Fibroblast of skin of left quadriceps (primary cell): ENCODE measurements around the gene MEIOSIN.
"Not testable (repeated sequence)": the region's sequence is repeated elsewhere in the genome, so short reads cannot be mapped to it uniquely, and the experiment has no call there.

Experiments used
- DNase-seq, 2 experiments: peaks; one replicate each; pipeline ENCODE4 v3.0.0-alpha.2; 2013; ENCODE audit warnings: low read depth in 2 of 2

The MEIOSIN gene

DNA sequence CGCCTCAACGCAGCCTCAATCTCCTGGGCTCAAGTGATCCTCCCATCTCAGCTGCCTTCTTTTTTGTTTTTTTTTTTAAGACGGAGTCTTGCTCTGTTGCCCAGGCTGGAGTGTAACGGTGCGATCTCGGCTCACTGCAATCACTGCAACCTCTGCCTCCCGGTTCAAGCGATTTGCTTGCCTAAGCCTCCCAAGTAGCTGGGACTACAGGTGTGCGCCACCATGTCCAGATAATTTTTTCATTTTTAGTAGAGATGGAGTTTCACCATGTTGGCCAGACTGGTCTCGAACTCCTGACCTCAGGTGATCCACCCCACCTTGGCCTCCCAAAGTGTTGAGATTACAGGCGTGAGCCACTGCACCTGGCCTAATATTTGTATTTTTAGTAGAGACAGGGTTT is 13.2 kb upstream of the MEIOSIN start:
- DNase-seq, result not testable (repeated sequence)

- DNase-seq, result not testable (repeated sequence)
These were observed 4.6 kb upstream of the MEIOSIN start for GRCh38 chr19:45728683-45729082.

GRCh38 chr19:45729800-45730290 is 3.4 kb upstream of the MEIOSIN start:
- DNase-seq, result no peak

DNA sequence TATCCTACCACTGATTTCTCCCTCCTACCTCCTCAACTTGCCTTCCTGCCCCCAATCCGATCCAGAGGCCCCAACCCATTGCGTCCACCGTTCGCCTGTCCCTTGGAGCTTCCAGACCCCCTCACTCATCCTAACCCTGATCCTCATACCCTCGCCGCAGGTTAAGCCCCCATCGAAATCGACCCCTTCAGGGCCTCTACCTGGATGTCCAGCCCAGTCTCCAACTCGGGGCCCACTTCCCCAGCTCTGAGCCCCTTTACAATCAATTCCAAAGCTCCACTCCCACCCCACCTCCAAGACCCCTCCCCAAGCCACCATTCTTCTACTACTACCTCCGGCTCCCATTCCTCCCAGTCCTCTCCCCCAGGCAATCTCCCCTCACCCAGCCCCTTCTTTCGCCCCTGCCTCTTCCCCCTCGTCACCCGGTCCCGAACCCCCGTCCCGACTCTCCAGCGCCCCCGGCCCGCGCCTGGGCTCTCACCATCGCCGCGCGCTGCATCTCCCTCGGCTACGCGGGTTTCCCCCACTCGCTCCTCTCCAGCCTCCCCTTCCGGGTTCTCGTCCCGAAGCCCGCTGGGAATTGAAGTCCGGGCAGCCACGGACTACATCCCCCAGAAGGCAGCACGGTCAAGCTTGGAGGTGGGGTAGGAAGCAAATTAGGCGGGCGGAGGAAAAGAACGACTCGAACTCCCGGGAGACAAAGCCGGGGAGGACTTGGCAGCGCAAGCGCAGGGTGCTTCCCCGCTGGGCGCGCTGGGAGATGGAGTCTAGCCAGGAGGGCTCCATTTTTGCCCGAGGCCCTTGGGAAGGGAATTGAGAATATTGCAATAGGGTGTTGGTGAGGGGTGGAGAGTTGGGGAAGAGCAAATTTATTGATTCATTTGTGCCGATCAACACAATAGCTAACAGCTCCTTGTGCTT is 2.6 kb upstream of the MEIOSIN start, which contains the start of gene FBXO46:
Gene FBXO46, minus strand, starts transcription at position 529 of the 921 bp plus-strand sequence. CDS start 17,401 bp downstream, outside the sequence.
- DNase-seq, result peak; percentile 98

DNA sequence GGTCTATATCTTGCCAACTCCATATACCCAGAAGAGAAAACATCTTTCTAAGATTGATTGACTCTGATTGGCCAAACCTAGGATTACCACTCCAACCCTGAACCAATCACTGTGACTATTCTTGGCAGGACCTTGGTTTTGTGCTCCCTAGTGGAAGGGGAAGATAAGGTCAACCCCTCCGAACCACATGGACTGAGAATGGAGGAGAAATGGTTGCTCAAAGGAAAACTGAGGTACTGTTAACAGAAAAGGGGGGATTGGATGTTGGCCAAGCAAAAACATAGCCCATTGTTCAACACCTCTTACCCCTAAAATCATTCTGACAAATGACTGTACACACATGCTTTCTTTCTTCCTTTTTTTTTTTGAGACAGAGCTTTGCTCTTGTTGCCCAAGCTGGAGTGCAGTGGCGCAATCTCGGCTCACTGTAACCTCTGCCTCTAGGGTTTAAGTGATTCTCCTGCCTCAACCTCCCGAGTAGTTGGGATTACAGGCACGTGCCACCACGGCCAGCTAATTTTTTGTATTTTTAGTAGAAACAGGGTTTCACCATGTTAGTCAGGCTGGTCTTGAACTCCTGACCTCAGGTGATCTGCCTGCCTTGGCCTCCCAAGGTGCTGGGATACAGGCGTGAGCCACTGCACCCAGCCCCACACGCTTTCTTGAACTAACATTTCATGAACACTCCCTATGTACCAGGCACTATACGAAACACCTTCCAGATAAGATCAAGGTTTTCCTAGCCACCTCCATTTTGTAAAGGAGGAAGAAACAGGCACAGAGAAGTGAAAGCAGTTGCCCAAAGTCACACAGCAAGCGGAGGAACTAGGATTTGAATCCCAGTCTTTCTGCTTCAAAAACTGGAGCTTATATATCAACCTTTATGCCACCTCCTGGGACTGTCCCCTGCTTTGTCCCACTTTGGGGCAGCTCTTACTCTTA is 6.5 kb downstream of the MEIOSIN start:
- no peak for DNase-seq

DNA sequence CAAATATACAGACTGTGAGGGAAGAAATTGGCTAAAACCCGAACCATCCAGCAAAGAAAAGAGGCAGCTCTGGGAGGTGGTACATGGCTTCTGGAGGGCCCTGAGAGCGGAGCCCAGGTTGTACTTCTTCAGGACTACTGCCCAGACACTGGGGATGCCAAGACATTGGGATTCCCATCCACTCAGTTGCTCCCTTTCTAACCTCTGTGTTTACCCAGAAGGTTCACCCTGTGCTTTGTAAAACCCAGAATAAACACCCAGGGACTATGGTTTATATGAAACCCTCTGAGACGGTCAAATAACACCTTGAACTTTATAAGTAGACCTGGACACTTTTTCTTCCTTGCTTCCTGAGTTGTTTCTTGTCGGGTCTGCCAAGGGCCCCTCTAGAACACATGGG is 9.7 kb downstream of the MEIOSIN start:
- DNase-seq, result no peak

DNA sequence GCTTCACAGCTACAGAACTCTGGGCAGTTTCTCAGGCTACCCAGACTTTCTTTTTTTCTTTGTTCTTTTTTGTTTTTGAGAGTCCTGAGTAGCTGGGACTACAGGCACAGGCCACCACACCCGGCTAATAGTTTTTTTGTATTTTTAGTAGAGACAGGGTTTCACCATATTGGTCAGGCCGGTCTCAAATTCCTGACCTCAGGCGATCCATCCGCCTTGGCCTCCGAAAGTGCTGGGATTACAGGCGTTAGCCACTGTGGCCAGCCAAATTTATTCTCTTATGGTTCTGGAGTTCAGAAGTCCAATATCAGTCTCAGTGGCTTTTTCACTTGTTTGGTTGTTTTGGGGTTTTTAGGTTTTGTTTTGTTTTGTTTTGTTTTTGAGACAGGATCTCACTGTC is 12.4 kb downstream of the MEIOSIN start:
- DNase-seq, result no peak

DNA sequence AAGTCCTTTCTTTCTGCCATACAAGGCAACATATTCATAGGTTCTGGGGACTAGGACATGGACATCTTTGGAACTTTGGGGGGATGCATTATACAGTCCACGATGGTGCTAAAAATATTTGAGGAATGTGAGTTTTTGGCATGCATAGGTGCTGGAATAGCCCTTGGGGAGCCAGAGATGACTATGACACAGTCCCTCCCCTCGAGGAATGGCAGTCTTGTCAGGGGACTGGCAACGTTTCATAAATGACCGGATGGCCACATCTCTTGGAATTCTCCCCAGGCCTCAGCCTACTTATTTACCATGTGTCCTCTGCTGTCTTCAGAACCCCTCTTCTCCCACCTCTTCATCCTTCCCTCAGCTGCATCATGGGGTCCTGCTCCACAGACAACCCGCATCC is 13.6 kb downstream of the MEIOSIN start:
- DNase-seq, result no peak

- DNase-seq, result no peak
These were observed 14.3 kb downstream of the MEIOSIN start for GRCh38 chr19:45747513-45747912.

DNA sequence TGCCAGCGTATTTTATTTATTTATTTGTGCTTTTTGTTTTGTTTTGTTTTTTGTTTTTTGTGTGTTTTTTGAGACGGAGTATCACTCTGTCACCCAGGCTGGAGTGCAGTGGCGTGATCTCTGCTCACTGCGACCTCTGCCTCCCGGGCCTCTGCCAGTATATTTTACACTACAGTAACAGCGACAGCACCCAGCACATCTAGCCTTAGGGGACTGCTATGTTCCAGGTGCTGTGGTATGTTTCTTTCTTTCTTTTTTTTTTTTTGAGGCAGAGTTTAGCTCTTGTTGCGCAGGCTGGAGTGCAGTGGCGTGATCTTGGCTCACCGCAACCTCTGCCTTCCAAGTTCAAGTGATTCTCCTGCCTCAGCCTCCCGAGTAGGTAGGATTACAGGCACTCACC is 18.2 kb downstream of the MEIOSIN start:
- not testable (repeated sequence) for DNase-seq

DNA sequence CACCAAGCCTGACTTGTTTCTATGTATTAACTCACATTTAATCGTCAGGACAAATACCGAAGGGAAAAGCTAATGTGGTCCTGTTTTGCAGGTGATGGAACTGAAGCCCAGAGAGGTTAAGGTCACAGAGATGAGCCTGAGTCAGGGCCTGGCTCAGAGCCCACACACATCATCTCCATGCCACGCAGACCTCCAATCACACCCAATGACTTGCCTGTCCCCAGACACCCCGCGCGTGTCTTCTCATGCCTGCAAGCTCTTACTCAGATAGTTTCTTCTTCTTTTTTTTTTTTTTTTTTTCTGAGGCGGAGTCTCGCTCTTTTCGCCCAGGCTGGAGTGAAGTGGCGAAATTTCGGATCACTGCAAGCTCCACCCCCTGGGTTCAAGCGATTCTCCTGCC is 19.4 kb downstream of the MEIOSIN start:
- DNase-seq, result no peak

GRCh38 chr19:45753548-45753947 is 20.3 kb downstream of the MEIOSIN start:
- no peak for DNase-seq

- DNase-seq, result no peak
These were observed 21.1 kb downstream of the MEIOSIN start for GRCh38 chr19:45754323-45754722.

DNA sequence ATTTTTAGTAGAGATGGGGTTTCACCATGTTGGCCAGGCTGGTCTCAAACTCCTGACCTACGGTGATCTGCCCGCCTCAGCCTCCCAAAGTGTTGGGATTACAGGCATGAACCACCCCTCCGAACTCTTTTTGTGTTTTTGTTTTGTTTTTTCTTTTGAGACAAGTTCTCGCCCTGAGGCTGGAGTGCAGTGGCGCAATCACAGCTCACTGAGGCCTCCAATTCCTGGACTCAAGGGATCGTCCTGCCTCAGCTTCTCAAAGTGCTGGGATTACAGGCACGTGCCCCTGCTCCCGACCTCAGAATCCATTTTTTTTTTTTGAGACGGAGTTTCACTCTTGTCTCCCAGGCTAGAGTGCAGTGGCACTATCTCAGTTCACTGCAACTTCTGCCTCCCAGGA is 24.5 kb downstream of the MEIOSIN start:
- no peak for DNase-seq

- no peak for DNase-seq
These were observed 25.7 kb downstream of the MEIOSIN start for GRCh38 chr19:45758921-45759320.

DNA sequence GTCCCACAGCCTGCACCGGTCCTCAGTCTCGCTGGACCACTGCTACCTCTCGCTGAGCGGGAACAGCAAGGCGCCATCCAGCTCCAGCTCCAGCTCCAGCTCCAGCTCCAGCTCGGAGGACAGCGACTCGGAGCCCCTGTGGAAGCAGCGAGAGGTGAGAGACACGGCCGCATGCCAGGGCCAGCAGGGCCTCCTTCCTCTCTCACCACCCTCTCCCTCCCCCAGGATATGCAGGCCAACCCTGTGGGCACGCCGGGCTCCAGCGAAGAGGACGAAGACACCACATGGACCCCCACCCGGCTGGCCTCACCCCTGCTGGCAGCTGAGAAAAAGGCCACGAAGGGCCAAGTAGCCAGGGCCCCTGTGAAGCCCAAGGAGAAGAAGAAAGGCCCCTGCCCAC is 28.5 kb downstream of the MEIOSIN start:
- no peak for DNase-seq

GRCh38 chr19:45762870-45763631 is 29.8 kb downstream of the MEIOSIN start:
- no peak for DNase-seq

GRCh38 chr19:45763691-45764294 is 30.6 kb downstream of the MEIOSIN start:
- no peak for DNase-seq

GRCh38 chr19:45764475-45764874 is 31.2 kb downstream of the MEIOSIN start:
- DNase-seq, result no peak

DNA sequence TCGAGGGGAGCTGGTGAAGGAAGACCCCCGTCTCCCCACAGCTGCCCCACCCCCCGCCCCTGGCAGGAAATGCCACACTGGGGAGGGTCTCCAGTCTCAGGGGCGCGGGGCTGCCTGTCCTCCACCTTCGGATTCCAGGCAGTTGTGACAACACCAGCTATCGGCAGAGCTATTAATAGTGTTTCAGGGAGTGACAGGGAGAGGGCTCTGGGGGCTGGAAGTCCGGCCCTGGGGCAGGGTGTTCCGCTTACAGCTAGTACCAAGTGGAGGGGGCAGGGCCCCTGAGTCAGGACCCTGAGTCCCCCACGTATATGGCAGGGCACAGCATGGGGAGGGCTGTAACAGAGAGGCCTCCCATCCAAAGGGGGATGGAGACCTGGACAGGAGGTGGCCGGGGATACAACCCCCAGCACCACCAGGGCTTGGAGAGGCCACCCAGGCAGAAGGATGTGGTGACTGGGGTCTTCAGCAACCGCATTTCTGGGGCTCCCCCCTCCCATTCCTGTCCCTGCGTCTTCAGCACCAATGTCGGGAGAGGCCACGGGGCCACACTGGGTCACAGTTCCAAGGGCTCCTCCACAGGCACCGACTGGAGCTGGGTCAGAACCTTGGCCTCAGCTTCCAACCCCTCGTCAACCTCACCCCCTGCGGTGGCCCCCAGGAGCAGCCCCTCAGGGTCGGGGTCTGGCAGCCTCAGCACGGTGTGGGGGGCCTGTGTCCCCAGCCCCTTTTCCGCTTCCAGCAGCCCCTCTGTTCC is 31.9 kb downstream of the MEIOSIN start:
- DNase-seq, result no peak
